ENCODE results near the gene ADGRD2.

DNA sequence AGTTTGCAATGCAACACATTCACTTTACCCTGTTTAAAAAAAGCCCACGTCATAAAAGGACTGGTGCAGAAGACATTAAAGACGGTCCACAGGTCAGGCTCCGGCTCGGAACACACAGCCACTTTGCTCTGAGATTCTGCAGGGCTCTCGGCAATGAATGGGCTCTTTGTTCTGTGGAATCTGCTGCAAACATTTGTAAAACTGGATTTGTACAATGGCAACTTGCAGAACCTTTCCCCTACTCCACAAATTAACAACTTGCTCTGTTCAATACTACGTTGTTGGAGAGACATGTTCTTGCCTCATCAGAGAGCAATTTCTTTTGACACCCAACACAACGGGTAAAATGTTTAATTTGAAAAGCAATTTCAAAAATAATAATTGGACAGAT, 70.0 kb downstream of the ADGRD2 start:
- TF ChIP-seq, protein P1, sequence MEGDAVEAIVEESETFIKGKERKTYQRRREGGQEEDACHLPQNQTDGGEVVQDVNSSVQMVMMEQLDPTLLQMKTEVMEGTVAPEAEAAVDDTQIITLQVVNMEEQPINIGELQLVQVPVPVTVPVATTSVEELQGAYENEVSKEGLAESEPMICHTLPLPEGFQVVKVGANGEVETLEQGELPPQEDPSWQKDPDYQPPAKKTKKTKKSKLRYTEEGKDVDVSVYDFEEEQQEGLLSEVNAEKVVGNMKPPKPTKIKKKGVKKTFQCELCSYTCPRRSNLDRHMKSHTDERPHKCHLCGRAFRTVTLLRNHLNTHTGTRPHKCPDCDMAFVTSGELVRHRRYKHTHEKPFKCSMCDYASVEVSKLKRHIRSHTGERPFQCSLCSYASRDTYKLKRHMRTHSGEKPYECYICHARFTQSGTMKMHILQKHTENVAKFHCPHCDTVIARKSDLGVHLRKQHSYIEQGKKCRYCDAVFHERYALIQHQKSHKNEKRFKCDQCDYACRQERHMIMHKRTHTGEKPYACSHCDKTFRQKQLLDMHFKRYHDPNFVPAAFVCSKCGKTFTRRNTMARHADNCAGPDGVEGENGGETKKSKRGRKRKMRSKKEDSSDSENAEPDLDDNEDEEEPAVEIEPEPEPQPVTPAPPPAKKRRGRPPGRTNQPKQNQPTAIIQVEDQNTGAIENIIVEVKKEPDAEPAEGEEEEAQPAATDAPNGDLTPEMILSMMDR (IDR thresholded peaks at IDR 0.05): no peak
- no peak for TF ChIP-seq POLR2A (IDR thresholded peaks at IDR 0.05)

All from thyroid gland (tissue), 4 donors.